HG03175 (cell line): ENCODE data around the gene SPINK8.
"Not testable (repeated sequence)": the region's sequence is repeated elsewhere in the genome, so short reads cannot be mapped to it uniquely, and the experiment has no call there.

Experiments used
- ATAC-seq: cut with Tn5 transposase; IDR thresholded peaks from one replicate; pipeline ENCODE4 v1.9.1; 2021; ENCODE audit warnings: mild to moderate bottlenecking, moderate library complexity; ENCODE audit not compliant: unreplicated experiment

The SPINK8 gene

DNA sequence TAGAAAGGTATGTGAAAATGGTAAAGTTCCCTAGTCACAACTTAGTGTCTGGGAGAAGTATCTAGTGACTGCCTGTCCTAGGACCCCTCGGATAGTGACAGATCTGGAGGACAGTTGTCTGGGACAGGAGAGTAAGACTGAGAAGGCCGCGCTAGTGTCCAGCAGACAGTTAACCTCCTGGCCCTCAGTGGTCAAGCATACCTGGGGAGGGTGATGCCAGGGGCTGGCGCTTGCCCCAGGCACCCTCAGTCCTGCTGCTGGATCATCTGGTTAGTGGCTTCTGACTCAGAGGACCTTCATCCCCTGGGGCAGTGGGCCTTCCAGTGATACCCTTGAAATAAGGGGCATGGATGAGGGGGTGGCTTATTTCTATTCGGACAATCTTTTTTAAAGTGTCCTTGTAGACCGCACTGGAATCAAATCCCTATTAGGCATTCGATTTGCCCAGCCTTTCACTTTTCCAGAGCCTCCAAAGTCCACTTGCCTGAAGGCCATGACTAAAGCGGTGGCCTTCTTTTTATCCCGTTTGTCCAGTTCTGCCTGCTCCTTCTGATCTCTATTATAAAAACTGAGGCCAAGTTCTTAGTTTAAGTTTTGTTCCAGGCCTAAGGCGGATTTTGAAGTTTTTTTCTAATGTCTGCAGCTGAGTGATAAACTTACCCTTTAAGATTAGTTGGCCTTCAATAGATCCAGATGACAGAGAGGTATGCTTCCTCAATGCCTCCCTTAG, 1.6 kb downstream of the SPINK8 start:
- ATAC-seq: not testable (repeated sequence)

- no peak for ATAC-seq
Measured at GRCh38 chr3:48320996-48321395, 12.5 kb downstream of the SPINK8 start.

DNA sequence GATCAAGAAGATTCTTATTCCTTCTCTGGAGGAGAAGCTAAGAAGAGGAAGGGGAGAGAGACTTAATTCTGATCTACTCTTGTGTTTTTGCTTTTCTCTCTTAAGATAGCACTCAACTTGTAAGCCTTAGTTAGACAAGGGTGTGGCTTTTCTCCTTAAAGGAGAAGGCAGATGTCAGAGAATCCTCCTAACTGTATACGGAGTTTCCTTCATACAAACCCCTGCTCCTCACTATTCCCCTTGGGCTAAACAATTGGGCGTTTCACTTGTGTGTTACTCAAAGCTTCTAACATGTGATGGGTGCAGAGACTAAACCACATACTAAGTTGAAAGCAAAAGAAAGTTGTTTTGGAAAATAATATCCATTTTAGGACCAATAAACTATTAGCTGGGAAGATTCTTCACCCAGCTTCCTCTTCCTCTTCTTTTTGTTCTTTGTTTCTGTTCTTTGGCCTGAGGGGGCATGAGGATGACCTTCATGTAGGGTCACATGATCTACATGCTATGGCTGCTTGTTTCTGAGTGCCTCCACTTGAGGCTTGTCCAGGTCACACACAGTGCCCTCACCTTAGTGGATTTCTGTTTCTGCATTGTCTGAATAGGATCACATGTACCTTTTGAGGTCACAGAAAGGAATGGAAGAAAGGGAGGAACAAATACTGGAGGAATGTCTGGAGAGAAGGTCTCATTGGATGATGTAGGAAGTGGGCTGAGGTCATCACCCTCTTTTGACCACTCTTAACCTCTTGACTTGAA, 14.6 kb downstream of the SPINK8 start:
- ATAC-seq: no peak

DNA sequence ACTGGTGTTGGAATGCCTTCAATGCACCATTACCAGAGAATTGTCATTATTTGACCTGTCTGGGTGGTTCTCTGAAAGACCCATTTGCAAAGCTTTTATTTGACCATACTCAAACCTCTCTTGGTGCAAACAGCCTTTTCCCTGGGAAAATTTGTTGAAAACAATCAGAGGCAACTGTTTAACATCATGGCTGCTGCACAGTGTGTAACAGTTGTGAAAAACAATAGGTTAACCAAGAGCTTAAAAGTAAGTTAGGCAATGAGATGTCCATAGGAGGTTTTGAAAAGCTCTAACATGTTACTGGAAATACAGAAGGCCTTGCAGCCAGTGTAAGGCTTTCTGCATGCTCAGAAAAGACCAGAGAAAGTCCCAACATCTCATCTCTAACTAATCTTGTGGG, 18.9 kb downstream of the SPINK8 start:
- ATAC-seq: no peak

DNA sequence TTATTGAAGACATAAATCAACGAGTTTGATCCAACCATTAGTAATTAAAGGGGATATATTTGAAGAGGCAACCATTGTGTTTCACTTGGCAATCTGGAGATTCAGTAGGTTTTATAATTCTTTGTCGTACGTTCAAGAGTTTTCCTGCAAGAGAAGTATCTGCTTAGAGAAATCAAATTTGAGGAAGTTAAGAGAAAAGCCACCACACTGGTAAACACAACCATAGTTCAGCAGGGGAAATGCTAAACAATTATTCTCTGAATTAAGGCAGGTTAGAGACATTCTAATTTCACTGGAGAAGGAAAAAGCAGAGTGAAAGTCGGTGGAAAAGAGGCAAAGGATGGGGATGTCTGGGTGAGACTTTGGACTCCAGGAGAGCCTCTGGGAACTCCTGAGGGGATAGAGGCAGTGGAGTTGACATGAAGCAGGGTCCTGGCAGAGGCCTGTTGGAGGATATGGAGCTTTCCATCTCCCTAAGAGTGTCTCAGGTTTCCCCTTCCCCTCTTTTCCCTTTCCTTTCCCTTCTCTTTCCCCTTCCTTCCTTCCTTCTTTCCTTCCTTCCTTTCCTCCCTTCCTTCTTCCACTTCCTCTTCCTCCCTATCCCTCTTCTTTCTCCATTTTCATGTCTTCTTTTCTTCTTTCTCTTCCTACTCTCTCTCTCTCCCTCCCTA, 26.5 kb downstream of the SPINK8 start:
- ATAC-seq: no peak

DNA sequence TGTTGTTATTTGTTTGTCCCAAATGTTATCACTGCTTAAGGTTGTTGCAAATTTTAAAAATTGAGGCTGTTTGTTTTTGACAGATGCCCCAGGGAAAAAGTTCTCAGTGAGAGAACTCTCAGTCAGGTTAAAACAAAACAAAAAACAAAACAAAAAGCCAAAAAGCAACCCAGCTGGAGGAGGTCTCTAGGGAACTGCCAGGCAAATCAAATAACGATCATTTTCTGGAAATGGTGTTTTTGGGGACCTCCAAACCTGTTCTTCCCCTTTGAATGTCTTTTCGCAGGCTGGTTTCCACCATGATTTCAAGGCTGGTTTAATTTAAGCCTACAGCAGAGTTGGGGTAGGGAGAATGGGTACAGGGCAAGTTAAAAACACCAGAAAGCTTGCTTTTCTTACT, 27.2 kb downstream of the SPINK8 start:
- no peak for ATAC-seq

- no peak for ATAC-seq
Measured at GRCh38 chr3:48305396-48305795, 28.1 kb downstream of the SPINK8 start.

- no peak for ATAC-seq
Measured at GRCh38 chr3:48303021-48303420, 30.4 kb downstream of the SPINK8 start.

GRCh38 chr3:48301800-48302166, 31.7 kb downstream of the SPINK8 start:
- no peak for ATAC-seq

DNA sequence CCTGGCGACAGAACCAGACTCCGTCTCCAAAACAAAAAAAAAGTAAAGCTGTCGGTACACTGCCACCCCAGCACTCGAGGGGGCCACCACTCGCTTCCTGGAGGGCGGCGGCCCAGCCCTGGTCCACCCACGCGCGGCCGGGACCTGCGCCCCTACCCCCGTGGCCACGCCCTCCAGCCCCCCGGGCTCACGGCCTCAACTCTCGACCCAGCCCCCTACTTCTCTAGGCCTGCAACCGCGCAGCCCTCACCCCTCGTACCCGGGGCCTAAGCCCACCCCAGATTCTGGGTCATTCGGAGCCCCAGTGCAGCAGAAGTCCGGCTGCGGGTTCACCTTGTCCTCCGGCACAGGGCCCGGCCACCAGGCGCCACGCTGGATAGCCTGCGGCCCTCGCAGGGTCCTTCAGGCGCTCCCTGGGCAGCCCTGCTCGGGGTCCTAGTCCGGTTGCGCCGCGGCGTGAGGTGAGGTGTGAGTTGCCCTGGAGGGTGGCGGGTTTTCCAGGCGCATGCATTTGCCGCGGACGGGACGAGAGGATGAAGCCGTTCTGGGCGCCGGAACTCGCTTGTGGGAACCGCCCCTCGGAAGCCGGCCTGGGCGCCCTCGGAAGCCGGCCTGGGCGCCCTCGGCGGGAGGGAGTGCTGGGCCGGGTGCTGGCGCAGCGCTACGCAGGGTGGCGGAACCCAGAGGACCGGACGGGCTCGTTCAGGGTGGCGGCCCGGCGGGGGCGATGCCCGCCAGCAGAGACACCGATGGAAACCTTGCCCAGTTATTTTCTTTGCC, 32.3 kb downstream of the SPINK8 start, which contains the start of gene NME6:
Gene NME6, minus strand, starts transcription at position 348 of the 780 bp plus-strand sequence.
- peak; percentile 75 for ATAC-seq

DNA sequence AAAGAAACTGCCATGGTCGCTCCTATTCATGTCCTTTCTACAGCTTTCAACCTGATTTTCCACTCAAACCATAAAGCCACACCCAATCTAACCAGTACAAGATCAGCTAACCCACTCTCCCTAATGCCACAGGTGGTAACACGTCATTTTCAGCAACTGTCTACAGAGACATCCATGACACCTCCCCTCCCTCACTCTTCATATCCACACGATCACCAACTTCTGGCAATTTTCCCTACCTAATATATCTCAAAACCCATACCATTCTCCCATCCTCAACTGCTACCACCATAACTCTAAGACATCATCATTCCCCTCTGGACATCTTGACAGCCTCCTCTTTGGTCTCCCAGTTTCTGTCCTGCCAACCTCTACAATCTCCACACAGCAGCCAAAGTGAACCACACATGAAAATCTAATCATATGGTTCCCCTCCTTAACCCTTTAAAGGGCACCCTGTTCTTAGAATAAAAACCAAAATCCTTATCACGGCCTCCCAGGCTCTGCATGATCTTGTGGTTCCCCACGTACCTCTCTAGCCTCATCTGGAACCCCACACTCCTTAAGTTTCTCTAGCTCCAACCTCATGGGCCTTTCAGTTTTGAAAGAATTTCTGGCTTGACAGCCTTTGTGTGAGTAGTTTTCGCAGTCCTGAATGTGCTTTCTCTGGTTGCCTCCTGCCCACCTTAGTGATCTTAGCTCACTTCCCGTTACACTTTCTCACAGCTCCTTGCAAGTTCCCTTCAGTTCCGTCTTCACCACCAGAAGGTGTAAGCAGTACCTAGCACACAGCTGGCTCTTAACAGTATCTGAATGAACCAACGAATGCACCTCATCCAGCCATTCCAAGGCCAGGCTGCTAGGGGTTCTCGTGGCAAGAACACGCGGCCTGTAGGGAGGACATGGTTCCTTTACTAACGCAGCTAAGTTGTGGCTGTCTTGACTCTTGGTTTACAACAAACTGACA, 33.4 kb downstream of the SPINK8 start:
- ATAC-seq: peak; percentile 48

GRCh38 chr3:48297111-48297810, 36.2 kb downstream of the SPINK8 start:
- no peak for ATAC-seq

DNA sequence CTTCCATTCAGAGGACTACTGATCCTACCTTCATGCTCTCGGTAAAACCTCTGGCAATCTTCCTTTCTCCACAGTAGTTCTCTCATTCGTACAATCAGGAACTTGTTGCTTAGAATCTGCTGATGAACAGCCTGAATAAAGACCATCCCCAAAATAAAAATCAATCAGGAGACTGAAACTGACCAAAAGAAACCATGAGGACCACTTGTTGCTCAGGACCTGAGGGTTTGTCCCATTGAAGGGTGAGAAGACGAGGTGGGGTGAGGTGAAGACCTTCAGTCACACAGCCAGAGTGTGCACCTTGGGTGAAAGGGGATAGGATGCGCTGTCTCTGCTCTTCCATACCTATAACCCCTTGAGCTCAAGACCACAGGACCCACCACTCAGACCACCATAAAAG, 36.8 kb downstream of the SPINK8 start:
- ATAC-seq: no peak

- no peak for ATAC-seq
Measured at GRCh38 chr3:48294611-48295263, 38.7 kb downstream of the SPINK8 start.

GRCh38 chr3:48289659-48290058, 43.8 kb downstream of the SPINK8 start:
- no peak for ATAC-seq

GRCh38 chr3:48287034-48287433, 46.4 kb downstream of the SPINK8 start:
- no peak for ATAC-seq

DNA sequence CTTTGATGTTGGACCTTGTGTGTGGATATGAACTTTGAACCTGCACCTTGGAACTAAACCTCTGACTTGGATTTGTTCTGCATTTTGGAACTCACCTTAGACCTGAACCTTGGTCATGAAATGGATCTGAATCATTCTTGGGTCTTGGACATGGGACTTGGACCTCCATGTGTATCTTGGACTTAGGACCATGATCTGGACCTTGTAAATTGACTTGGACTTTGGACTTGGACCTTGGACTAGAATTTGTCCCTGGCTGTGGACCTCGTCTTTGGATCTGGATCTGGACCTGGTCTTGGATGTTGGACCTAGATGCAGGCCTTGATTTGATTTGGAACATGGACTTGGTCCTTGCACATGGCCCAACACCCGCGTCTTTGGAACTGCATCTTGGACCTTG, 47.2 kb downstream of the SPINK8 start:
- ATAC-seq: no peak

DNA sequence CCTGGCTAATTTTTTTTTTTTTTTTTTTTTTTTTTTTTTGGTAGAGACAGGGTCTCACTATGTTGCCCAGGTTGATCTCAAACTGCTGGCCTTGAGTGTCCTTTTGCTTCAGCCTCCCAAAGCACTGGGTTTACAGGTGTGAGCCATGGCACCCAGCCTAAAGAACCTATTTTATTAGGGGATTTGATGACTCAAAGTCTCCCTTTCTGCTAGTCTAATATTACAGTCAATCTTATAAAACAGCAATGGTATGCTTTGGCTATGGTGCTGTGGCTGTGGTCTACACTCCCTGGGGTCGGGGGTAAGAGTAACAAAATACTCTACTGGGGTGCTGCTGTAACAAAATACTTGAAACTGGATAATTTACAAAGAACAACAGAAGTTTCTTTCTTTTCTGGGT, 47.8 kb downstream of the SPINK8 start:
- no peak for ATAC-seq

DNA sequence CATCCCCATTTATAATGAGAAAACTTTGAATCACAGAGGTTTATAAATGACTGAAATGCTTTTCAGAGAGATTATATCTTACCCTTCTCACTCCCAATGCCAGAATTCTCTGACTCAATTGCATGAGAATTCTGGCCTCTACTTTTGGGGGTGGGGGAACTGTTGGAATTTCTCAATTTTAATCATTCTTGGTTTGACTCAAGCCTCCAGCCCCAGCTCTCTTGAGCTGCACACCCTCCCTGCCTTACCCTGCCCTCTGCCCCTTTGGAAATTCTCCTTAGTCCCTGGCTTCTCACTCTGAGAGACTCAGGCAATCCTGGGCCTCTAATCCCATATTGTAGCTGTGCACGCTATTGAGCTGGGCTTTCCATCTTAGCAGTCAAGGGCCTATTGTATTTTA, 48.3 kb downstream of the SPINK8 start:
- no peak for ATAC-seq
